Vein endothelial cell (primary cell): ENCODE measurements around the gene FOXP4. TPM values are rescaled to one million over a fixed set of nuclear protein-coding genes. Genes with fewer than 3 reads are reported as not detected.

Experiments
- small RNA-seq: library from RNA; depleted of rRNA; stranded (forward); fragments of <200 nt; gene quantifications from one replicate; pipeline ENCODE3, GENCODE V24; 2012
- total RNA-seq: library from RNA; depleted of rRNA; stranded (reverse); fragments of >200 nt; gene quantifications from 2 replicates; pipeline ENCODE4 v1.2.3, GENCODE V29; 2012

Gene FOXP4, protein sequence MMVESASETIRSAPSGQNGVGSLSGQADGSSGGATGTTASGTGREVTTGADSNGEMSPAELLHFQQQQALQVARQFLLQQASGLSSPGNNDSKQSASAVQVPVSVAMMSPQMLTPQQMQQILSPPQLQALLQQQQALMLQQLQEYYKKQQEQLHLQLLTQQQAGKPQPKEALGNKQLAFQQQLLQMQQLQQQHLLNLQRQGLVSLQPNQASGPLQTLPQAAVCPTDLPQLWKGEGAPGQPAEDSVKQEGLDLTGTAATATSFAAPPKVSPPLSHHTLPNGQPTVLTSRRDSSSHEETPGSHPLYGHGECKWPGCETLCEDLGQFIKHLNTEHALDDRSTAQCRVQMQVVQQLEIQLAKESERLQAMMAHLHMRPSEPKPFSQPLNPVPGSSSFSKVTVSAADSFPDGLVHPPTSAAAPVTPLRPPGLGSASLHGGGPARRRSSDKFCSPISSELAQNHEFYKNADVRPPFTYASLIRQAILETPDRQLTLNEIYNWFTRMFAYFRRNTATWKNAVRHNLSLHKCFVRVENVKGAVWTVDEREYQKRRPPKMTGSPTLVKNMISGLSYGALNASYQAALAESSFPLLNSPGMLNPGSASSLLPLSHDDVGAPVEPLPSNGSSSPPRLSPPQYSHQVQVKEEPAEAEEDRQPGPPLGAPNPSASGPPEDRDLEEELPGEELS
- 6.0 and 7.8 TPM in 2 replicates for total RNA-seq

DNA sequence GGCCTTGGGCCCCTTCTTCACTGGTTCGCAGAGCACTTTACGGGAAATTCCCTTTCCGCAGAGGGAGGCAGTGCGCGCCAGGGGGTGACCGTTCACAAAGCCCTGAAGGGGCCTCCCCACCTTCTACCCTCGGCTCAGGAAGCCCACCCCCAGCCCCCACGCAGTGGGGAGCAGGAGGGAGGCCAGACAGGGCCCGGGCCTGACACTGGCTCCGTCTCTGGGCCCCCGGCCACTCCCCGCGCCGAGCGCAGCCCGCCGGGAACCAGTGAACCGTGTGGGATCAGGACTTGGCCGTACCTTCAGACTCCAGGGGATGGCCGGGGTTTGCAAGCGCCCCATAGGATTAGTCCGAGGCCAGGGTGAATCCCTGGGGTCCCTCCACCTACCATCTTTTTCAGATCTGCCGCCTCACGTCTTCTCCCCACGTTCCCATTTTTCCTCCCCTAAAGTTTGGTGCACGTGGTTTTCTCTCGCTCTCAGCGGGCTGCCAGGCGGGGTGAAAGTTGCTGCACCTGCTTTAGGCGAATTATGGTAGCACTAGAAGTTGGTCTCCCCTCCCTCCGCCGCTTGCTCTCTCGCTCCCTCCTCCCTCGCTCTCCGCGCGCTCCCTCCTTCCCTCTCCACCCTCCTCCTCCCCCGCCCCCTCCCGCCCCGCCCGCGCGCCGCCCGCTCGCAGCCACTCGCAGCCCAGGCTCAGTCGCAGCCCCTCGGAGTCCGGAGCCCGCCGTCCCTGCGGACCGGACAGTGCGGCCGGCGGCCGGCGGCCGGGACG, at the start of gene FOXP4:
Gene FOXP4, plus strand, starts transcription at position 679 of the 772 bp plus-strand sequence. CDS start 19,380 bp downstream, outside the sequence.

DNA sequence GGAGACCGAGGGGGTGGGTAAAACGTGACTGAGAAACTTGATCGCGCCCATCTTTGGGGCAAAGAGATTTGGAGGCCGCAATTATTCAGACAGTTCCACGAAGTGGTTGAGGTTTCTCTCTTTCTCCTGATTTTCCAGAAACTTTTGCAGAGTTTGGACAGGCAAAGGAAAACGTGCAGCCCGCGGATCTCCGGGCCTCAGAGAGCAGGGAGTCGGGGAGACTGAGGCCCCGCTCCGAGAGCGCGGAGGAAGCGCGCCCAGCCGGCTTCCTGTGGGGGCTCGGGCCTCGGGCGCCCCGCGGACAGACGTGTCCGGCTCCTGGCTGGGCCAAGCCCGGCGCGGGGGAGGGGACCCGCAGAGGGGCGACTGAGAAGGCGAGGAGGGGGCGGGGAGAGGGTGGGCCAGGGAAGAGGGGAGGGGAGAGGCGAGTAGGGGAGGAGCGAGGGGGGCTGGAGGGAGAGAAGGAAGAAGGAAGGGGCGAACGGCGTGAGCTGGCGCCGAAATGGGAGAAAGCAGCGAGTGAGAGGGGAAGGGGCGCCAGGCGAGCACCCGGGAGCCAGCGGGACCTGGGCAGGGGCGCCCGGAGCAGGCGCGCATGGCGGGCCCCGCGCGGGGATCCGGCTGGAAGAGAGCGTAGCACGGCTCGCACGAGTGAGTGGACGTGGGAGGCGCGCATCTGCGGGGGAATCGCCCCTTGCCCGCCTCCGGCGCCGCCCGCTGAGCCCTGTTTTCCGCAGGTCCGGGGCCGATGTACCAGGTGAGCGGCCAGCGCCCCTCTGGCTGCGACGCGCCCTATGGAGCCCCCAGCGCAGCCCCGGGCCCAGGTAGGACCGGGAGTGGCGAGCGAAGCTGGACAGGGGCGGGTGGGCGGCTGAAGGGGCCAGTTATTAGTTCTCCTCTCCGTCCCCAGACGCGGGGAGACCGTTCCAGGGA, 92.1 kb downstream of the FOXP4 start, which contains the start of gene MDFI:
Gene MDFI, plus strand, starts transcription at position 467 of the 933 bp plus-strand sequence. Its CDS starts 282 bp downstream, at position 749.

Small RNAs within 50 kb of the gene (small RNA-seq; reads per million reads assigned to genes)
- not detected for gene MIR4641

Other genes with a start within 250 kb of the FOXP4 start
- gene NCR2, start 210.8 kb upstream of the FOXP4 start, total RNA-seq, result not detected in 2 replicates
- 43.4 and 82.3 TPM in 2 replicates for gene MDFI, start 92.1 kb downstream of the FOXP4 start, total RNA-seq
- 3.3 and 4.2 TPM in 2 replicates for gene TFEB, start 189.2 kb downstream of the FOXP4 start, total RNA-seq
- gene PGC, start 201.0 kb downstream of the FOXP4 start, total RNA-seq, result not detected in 2 replicates
- gene FRS3, start 233.5 kb downstream of the FOXP4 start, total RNA-seq, result 1.3 and 2.0 TPM in 2 replicates
- 2.8 and 6.2 TPM in 2 replicates for gene PRICKLE4, start 234.4 kb downstream of the FOXP4 start, total RNA-seq
- 96.0 and 123 TPM in 2 replicates for gene TOMM6, start 241.3 kb downstream of the FOXP4 start, total RNA-seq